ENCODE measurements around the gene UXS1. TPM values are rescaled to one million over a fixed set of nuclear protein-coding genes. Genes with fewer than 3 reads are reported as not detected.
"Not testable (repeated sequence)": the region's sequence is repeated elsewhere in the genome, so short reads cannot be mapped to it uniquely, and the experiment has no call there.

The UXS1 gene
- polyA plus RNA-seq, 1 donor, result 40.5 TPM

GRCh38 chr2:106137731-106138521 is 56.2 kb downstream of the UXS1 start:
- DNase-seq (ENCODE audit: low read depth), result no peak

- not testable (repeated sequence) for DNase-seq (ENCODE audit: low read depth)
Measured at GRCh38 chr2:106131192-106131591, 62.9 kb downstream of the UXS1 start.

- DNase-seq (ENCODE audit: low read depth), result no peak
Measured at GRCh38 chr2:106130251-106130998, 63.7 kb downstream of the UXS1 start.

GRCh38 chr2:106129592-106129991 is 64.5 kb downstream of the UXS1 start:
- no peak for DNase-seq (ENCODE audit: low read depth)

- DNase-seq (ENCODE audit: low read depth), result no peak
Measured at GRCh38 chr2:106129150-106129549, 65.0 kb downstream of the UXS1 start.

- no peak for DNase-seq (ENCODE audit: low read depth)
Measured at GRCh38 chr2:106127776-106128268, 66.3 kb downstream of the UXS1 start.

- DNase-seq (ENCODE audit: low read depth), result no peak
Measured at GRCh38 chr2:106127282-106127771, 66.8 kb downstream of the UXS1 start.

GRCh38 chr2:106126705-106127281 is 67.3 kb downstream of the UXS1 start:
- DNase-seq (ENCODE audit: low read depth), result no peak

GRCh38 chr2:106126295-106126694 is 67.8 kb downstream of the UXS1 start:
- no peak for DNase-seq (ENCODE audit: low read depth)

- DNase-seq (ENCODE audit: low read depth), result no peak
Measured at GRCh38 chr2:106124905-106125549, 69.1 kb downstream of the UXS1 start.

- DNase-seq (ENCODE audit: low read depth), result no peak
Measured at GRCh38 chr2:106124106-106124756, 69.9 kb downstream of the UXS1 start.

GRCh38 chr2:106122157-106122556 is 71.9 kb downstream of the UXS1 start:
- no peak for DNase-seq (ENCODE audit: low read depth)

- no peak for DNase-seq (ENCODE audit: low read depth)
Measured at GRCh38 chr2:106120432-106120831, 73.7 kb downstream of the UXS1 start.

GRCh38 chr2:106119074-106119473 is 75.0 kb downstream of the UXS1 start:
- no peak for DNase-seq (ENCODE audit: low read depth)

- DNase-seq (ENCODE audit: low read depth), result no peak
Measured at GRCh38 chr2:106117882-106118684, 76.0 kb downstream of the UXS1 start.

GRCh38 chr2:106117347-106117746 is 76.8 kb downstream of the UXS1 start:
- no peak for DNase-seq (ENCODE audit: low read depth)

GRCh38 chr2:106116248-106116647 is 77.9 kb downstream of the UXS1 start:
- DNase-seq (ENCODE audit: low read depth), result no peak

- no peak for DNase-seq (ENCODE audit: low read depth)
Measured at GRCh38 chr2:106115665-106116064, 78.4 kb downstream of the UXS1 start.

- no peak for DNase-seq (ENCODE audit: low read depth)
Measured at GRCh38 chr2:106115250-106115649, 78.9 kb downstream of the UXS1 start.

- no peak for DNase-seq (ENCODE audit: low read depth)
Measured at GRCh38 chr2:106114166-106114565, 79.9 kb downstream of the UXS1 start.

Data from forelimb muscle (tissue), 1 donor.